DMS53 (cell line): ENCODE results near the gene CAPN15.

ENCODE experiments used
- DNase-seq: peaks from one replicate; lab custom pipeline; 2025; lab: John Stamatoyannopoulos, UW

CAPN15 gene

DNA sequence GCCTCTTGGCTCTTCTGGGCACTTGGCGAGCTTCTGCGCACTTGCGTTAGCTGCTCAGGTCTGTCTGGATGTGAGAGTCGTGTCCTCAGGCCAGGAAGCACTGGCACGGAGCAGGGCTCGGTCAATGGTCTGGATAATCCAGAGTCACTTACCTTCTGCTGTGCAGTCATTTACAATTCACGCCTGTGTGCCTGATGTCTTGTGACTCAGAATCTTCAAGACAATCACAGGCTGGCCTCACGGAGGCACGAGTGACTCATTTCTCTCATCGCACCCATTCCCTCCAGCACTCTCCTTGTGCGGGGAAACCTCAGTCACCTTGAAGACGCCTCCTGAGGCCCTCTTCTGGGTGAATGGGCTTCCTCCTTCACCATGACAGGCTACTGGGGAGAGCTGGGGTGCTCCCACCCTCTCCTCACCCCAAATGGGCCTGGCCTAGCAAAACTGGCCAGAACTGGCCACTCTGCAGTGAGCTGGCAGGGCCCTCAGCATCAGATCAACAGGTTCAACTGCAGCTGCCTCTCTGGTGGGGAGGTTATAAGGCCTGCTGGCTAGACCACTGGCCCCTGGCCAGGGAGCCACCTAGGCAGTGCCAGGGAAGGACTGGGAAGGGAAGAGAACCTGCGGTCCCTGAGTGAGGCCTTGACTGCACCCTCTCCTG is 1.9 kb upstream of the CAPN15 start:
- DNase-seq = peak; percentile 17

DNA sequence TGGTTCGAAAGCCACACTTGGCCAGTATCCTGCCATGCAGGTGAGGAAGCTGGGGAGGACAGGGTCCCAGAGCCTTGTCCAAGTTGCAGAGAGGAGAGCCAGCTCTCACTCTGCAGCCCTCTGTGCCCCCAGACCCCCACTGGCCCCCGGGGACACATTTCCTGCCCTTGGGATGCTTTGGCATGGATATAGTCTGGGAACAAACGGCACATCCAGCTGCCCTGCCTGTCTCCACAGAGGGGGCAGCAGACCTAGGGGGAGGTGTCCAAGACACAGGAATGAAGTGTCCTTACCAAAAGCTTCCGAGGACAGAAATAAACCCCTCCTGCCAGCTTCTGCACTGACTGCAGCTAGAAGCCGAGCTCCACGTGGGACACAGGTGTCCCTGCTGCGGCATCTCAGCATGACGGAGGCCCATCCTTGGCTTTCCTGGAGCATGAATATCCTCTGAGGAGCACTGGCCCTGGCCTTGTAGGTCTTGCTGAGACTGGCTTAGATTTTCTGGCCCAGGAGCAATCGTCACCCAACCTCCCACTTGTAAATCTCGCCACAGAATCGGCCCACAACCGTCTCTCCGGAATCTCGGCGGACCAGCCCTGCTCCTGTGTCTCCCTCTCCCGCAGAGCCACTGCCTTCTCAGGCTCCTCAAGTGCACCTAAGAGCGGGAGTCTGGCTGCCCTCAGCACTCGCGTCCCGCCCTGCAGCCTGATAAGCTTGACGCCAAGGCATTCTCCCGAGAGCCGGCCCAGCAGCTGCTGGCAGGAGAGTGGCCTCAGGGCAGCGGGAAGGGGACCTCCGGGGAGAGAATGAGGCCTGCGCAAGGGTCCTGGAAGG is 1.1 kb upstream of the CAPN15 start:
- DNase-seq = peak; percentile 70

DNA sequence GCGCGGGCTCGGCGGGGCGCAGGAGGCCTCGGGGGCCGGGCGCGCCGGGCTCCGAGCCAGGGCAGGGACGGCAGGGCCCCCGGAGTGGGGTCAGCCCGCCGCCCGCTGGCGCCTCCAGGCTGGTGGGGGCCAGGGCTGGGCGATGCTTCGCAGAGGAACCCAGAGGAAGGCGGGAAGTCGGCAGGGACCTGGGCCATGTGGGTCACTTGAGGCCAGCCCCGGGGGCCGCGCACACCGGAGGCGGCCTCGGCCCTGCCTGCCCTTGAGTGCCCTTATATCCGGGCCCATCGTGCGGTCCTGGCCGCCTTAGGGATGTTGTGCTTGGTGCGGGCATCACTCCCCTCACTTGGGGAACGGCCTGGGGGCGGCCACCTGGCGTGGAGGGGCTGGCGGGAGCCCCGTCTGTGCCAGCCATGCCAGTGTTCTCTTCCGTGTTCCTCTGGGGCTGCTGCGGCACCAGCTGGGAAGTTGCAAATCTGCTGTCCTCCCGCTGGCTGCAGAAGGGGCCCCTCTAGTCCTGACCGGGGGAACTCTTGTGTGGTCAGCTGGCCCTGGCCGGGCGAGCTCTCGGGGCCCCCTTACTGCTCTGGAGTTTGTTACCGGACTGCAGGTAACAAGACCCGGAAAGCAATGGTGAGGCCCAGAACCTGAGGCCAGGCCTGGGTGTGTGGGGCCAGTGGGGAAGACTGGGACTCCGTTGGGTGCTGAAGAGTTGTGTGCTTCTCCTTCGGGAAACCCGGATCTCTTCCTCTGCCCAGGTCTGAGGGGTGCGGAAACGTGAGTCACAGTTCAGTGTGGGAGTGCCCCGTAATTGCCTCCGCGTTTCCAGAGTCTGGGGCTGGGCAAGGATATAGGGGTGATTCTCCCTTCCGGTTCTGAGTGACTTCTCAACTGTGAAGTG is 849 bp downstream of the CAPN15 start:
- DNase-seq = peak; percentile 60

DNA sequence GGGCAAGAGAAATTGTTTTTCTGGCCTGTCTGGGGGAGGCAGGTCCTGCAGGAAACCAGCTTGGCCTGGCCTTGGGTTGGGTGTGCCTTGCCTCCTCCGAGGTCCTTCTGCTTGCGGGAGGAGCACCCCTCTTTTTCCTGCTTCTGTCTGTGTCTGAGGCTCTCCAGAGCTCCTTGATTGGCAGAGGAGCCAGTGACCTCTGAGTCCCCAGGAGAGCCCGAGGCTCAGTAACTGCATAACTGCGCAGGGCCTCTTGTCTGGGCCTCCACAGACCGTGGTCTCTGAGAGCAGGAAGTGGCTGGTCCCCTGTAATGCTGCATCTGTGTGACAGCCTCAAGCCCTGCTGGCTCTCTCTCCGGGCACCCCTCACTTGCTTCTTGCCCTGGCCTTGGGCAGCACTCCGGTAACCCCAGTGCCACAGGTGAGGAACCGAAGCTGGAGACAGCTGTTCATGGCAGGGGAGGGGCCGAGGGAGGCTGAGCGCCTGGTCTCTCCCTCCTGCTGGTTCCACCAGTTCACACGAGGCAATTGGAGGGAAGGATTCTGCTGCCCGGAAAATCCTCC is 1.6 kb downstream of the CAPN15 start:
- no peak for DNase-seq

DNA sequence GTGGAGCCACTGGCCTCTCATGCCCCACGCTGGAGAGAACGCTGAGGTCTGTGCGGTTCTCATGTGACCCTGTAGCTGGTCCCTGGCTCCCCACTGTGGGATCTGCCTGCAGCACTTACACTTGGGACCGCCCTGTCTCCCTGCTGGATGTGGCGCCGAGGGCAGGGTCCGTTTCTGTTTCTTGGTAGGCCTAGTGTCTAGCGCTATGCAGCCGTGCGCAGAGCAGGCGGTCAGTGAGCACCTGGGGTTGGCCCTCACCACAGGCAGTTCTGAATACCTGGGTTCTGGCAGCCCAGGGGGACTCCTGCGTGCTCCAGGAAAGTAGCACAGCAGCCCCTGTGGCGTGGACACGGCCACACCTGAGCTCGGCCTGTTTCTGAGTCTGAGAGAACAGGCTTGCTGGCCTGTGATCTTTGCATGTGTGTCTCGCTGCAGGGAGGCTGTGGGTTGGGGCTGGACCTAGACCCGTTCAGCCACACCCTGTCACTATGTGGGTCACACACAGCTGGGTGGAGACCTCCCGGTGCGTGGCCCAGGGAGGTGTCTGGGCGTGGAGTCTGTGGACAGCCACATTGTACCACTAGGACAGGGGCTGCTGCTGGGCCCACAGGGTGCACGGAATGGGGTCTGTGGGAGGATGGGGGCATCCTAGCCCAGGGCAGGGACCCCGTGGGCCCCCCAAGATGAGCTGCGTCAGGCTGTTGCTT is 2.8 kb downstream of the CAPN15 start:
- DNase-seq = no peak

DNA sequence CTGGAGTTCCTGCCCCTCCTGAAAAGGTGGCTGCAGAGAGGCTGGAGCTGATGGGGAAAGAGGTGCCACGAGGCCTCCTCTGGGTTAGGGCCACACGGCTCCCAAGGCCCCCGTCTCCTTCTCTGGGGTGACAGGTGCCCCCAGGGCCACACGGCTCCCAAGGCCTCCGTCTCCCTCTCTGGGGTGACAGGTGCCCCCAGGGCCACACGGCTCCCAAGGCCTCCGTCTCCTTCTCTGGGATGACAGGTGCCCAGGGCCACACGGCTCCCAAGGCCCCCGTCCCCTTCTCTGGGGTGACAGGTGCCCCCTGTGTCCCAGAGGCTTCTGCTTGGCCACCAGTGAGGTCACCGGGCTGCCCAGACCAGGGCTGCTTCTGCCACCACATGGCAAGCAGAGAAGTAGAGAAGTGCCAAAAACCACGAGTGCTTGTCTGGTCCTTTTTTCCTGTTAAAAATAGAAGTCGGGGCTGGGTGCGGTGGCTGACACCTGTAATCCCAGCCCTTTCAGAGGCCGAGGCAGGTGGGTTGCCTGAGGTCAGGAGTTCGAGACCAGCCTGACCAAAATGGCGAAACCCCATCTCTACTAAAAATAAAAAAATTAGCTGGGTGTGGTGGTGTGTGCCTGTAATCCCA is 4.1 kb downstream of the CAPN15 start:
- DNase-seq = no peak

DNA sequence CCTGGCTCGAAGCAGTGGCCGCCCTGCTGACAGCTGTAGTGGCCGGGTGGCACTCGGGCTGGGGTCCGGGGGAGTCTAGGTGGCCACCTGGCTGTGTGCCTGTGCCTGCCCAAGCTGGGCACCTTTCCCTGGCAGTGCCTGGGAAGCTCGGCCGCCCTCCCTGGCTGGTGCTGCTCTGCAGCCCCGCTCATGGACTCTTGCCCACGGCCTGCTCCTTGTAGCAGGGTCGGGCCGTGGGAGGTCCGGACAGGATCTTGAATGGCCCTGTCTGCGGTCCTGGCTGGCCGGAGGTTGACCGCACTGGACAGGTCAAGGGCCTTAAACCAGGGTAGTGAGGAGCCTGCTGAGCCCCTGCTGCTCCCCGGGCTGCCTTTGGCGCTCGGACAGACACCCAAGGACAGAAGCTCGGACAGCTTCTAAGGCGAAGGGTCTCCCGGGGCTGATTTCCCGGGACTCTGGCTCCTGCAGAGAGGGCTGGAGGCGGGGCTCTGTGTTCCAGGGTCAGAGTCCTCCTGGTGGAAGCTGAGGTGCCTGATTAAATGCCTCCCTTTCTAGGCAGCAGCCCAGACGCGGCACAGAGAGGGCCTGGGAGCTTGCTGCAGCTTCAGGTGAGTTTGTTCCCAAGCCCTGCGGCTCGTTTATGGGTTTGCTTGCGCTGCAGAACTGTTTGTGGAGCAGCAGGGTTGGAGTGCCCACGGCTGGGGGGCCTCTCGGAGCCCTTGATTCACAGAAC is 6.0 kb downstream of the CAPN15 start:
- no peak for DNase-seq

DNA sequence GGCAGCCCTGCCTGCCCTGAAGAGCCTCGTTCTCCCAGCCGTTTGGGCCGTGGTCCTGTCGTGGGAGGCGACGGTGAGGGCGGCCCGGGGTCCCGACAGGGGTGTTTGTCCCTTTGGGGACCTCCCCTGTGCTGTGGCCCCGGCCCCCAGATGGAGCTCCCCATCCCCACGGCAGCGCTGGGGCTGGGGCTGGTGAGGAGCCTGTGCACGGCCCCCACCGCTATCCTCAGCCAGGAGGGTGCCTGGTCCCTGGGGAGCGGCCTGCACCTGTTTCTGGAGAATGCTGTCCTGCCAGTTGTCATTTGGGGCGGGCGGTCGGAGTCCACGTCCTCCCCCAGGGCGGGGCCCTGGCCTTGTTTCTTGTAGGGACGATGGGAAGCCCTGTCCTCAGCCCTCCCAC is 6.6 kb downstream of the CAPN15 start:
- DNase-seq = no peak

DNA sequence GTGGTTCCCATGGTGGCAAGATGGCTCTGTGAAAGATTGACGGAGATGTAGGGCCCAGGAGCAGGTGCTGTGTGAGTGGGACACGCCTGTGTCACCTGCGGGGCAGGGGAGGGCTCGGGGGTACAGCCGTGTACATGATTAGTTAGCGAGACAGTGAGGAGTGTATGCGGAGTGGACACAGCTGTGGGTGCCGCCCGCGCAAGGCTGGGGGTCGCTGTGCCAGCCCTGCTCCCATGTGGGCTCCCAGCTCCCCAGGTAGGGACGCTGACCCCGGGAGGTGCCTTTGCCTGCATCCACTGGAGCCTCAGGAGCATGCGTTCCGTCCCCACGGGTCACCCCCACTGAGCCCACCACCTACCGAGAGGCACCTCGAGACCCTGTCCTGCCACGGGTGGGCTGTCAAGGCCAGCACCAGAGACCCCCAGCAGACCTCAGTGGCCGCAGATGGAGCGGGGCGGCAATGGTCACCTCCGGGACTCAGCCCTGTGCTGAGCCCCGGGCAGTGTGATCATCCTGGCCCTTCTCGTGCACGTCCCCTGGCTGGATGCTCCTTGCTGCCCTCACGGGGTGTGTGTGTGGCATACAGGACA is 7.4 kb downstream of the CAPN15 start:
- DNase-seq = no peak

DNA sequence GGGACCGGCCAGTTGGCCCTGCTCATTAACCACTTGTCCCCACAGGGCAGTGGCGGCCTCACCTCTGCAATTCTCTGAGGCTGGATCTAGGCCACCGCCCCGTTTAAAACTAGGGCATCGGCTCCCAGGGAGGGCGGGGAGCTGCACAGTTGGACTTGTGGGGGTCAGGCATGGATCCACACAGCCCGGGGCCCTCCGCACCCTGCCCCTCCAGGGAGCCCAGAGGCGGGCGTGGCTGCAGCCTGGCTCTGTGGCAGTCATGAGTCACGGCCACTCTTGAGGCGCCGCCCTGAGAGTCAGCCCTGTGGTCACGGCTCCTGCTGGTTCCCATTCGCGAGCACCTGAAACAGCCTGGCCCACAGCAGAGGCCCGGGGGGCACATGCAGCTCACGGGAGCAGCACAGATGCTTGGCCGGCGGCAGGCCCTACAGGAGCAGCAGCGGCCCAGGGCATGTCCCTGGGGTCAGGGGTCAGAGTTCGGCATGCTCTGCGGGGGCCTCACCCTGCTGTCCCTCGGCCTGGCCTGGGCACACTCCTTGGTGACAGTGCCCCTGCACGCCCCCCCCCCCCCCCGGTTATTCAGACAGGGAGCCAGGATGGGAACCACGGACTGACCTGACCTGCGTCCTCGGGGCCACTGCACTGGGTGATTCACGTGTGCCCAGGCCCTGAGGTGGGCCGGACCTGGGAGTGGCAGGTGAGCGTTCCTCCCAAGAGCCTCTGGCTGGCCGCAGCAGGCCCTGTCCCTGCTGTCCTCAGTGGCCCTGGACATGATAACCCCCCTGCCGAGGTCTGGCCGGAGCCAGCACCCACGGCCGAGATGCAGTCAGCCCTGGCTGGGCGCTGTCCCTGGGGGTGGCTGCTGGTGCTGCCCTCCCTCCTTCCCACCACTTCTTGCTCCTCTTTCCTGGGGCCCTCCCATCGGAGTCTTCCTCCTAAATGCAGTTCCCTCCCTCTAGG is 8.2 kb downstream of the CAPN15 start:
- peak; percentile 19 for DNase-seq

DNA sequence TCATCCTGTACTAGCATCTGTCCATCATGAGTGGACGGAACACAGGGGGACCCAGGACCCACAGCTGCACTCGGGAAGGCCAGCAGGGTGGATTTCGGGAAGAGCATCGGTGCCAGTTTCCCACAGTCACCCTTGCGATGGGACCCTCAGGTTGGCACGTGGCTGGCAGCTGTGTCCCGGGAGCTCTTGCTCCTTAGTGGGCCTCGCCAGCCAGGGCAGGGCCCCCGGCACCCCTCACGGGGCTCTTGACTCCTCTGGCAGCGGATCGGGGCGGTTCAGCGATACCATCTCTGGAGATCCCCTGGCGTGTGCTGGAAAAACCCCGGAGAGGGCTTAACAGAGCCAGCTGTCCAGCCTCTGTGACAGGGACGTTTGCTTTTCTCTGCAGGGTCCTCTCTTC is 9.2 kb downstream of the CAPN15 start:
- no peak for DNase-seq

DNA sequence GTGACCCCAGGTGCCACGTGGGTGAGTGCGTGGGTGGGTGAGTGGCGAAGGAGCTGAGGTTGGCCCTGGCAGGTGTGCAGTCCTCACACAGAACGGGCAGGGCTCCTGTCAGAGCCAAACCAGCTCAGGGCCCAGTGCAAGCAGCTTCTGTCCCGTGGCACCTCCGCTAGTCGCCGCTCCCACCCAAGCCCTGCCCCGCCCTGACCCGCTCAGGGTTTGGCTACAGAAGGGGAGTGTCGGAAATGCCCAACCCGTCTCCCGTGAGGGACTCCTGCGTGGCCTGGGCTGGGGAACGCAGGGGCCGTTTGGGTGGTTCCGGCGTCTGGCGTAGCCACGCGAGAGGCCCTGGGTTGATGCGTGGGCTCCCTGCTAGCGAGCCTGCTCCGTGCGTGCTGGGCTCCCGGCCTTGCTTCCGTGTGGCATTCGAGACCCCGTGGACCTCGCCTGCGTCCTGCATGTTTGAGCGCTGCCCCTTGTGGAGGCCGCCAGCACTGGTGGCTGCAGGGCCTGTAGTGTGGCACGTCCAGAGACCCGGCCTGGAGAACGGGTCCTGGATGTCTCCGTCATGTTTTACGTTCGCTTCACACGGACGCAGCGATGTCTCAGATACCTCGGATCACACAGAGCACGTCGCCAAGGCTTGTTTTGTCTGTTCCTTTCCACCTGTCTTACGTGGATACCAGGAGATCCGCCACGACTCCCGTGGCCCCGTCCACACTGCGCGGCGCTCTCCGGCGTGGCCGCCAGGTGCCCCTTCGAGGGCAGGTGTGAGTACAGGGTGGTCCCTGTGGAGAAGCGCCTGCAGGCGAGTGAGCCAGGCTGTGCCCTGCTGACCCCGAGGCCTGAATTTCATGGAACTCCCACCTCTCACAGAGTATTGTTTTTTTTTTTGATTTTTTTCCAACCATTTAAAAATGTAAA is 10.2 kb downstream of the CAPN15 start:
- DNase-seq = no peak

DNA sequence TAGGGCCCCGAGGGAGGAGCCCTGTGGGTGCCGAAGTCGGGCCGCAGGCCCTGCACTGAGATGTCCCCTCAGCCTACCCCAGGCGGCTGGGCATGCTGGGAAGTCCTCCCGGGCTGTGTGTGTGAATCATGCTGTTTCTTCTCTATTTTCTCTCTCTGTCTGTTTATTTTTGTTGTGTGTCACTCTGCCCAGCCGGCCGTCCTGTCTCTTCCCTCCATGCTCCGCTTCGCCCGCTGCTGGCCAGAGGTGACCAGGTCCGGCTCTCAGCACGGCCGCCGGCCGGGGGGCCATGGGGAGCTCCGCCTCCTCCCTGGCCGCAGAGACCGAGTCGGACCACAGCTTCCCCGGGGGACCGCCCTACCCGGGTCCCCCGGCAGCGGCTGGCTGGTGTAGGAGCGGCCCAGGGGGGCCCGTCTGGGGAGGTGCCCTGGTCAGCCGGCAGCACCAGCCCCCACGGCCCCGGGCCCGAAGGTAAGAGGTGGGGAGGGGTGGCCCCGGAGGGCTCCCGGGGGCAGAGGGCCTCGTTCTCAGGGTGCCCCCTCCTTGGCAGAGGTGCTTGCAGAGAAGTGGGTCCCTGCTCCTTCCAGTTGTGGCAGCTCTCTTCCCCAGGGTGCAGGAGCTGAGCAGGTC is 12.5 kb downstream of the CAPN15 start:
- no peak for DNase-seq

DNA sequence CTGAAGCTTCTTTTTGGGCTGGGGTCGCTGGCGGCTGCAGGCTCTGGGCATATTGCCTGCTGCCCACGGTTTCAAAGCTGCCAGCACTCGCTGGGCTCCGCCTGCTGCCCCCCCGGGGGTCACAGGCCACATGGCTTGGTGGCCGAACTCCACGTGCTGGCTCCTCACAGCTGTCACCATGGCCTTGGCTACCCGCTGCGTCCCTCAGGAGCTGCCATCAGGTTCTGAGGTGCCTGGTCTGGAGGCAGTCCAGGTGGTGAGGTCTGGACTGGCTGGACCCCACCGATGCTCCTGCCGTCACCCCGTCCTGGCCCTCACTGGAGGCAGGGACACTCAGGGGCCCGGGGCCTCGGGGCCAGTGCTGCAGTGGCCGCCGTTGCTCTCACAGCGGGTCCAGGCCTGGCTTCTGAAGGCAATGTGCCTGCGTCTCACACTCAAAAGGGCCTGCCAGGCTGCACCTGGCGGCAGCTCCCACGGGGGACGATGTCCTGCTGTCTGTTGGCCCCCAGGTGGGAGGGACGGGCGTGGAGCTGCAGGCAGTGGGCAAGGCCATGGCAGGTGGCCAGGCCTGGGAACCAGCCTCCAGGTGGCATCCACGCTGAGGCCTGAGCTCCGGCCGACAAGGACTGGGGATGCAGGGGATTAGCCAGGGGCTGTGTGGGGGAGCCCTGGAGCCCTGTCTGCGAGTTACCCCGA is 13.3 kb downstream of the CAPN15 start:
- no peak for DNase-seq

DNA sequence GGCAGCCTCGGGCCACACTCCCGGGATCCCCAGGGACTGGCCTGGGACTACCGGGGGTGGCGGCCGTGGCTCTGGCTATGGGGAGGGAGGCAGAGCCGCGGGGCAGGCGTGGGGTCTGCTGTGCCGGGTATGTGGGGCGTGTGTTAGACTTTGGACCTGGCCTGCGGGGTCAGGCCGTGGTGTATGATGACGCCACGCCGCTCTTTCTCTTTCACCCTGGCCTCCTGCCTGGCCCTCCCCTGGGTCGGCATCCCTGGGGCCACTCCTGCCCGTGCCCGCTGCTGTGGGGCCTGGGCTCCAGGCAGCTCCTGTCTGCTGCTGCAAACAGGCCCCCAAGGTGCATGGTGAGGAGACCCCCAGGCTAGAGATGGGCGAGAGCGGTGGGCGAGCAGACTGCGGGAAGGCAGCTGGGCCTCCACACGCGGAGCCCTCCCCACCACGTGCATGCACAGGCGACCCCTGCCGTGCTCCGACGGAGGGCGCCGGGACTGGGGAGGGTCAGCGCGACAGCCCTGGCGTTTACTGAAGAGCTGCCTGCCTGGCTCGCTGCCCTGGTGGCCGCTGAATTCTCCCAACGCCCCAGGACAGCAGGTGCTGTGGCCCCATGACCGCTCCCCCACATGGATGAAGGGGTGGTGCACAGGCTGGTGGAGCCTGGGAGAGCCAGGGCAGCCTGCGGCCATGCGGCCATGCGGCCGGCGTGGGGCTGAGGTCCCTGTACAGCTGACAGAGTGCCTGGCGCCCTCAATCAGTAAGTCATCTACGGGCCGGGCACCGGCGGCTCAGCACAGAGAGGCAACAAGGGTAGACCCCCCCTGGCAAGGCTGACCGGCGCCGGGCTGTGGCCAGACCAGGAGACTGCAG is 16.0 kb downstream of the CAPN15 start:
- DNase-seq = no peak

DNA sequence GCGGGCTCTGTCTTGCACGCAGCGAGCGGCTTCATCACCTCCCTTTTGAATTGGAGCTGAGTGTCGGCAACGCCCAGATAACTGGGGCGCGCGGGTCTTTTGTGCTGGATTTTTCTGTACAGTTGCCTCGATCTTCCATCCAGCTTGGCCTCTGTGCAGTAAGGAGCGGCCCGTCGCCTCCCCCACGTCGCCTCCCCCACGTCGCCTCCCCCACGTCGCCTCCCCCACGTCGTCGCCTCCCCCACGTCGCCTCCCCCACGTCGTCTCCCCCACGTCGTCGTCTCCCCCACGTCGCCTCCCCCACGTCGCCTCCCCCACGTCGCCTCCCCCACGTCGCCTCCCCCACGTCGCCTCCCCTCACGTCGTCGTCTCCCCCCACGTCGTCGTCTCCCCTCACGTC is 17.0 kb downstream of the CAPN15 start:
- no peak for DNase-seq
